GM23338 (cell line): ENCODE data around the gene ZNF609. TPM values are rescaled to one million over a fixed set of nuclear protein-coding genes. Genes with fewer than 3 reads are reported as not detected.

Source experiments
- ATAC-seq: fragments of 200-7000 bp; cut with Tn5 transposase; 3 replicates; pipeline ENCODE4 v1.9.1; 2020
- DNase-seq: peaks from one replicate; pipeline ENCODE4 v3.0.0-alpha.2; 2015; ENCODE audit warnings: low spot score
- H2AFZ ChIP-seq: fragments of 200-600 bp; sonication (generic); 2 replicates; pipeline ENCODE4 v1.8.0; 2016; ENCODE audit warnings: antibody characterized with exemption, mild to moderate bottlenecking, moderate library complexity
- H3F3A ChIP-seq: fragments of 200-600 bp; sonication (generic); replicated peaks from 2 replicates; pipeline ENCODE4 v1.8.0; 2017; ENCODE audit warnings: antibody characterized with exemption, mixed run types, low read depth
- H3K27ac ChIP-seq: fragments of 200-600 bp; sonication (generic); 2 replicates; pipeline ENCODE4 v1.6.1; 2016; ENCODE audit warnings: low read depth
- H3K27me3 ChIP-seq: fragments of 200-600 bp; sonication (generic); 2 replicates; pipeline ENCODE4 v1.8.0; 2016; ENCODE audit warnings: mild to moderate bottlenecking, mixed run types, moderate library complexity; ENCODE audit not compliant: insufficient read depth
- H3K36me3 ChIP-seq: fragments of 200-600 bp; sonication (generic); 2 replicates; pipeline ENCODE4 v1.8.0; 2016; ENCODE audit warnings: mild to moderate bottlenecking; ENCODE audit not compliant: insufficient read depth
- H3K4me1 ChIP-seq: fragments of 200-600 bp; sonication (generic); 2 replicates; pipeline ENCODE4 v1.8.0; 2016; ENCODE audit warnings: mild to moderate bottlenecking, moderate library complexity; ENCODE audit not compliant: insufficient read depth
- H3K4me2 ChIP-seq: fragments of 200-600 bp; sonication (generic); 2 replicates; pipeline ENCODE4 v1.7.1; 2017; ENCODE audit warnings: mixed run types
- H3K4me3 ChIP-seq: fragments of 200-600 bp; sonication (generic); 2 replicates; pipeline ENCODE4 v1.6.1; 2016; ENCODE audit warnings: mixed run types
- H3K79me2 ChIP-seq: fragments of 200-600 bp; sonication (generic); replicated peaks from 2 replicates; pipeline ENCODE4 v1.8.0; 2017; ENCODE audit warnings: mild to moderate bottlenecking; ENCODE audit not compliant: insufficient read depth
- H3K9me2 ChIP-seq: fragments of 200-600 bp; sonication (generic); 2 replicates; pipeline ENCODE4 v1.8.0; 2017; ENCODE audit not compliant: insufficient read depth
- H4K20me1 ChIP-seq: fragments of 200-600 bp; sonication (generic); replicated peaks from 2 replicates; pipeline ENCODE4 v1.8.0; 2017; ENCODE audit warnings: mild to moderate bottlenecking; ENCODE audit not compliant: insufficient read depth
- H3K27ac Mint-ChIP-seq: 2 replicates; pipeline ENCODE4 v1.8.0; 2020; ENCODE audit warnings: inconsistent platforms, mild to moderate bottlenecking, moderate library complexity, mixed read lengths
- H3K27me3 Mint-ChIP-seq: 3 replicates; pipeline ENCODE4 v1.8.0; 2022; ENCODE audit warnings: low read depth, mild to moderate bottlenecking, moderate library complexity, mixed read lengths, inconsistent platforms; ENCODE audit not compliant: insufficient read depth, poor library complexity
- H3K36me3 Mint-ChIP-seq: 3 replicates; pipeline ENCODE4 v1.8.0; 2021; ENCODE audit warnings: low read depth, mild to moderate bottlenecking, inconsistent platforms, moderate library complexity, mixed read lengths
- H3K4me1 Mint-ChIP-seq: 3 replicates; pipeline ENCODE4 v1.8.0; 2020; ENCODE audit warnings: mild to moderate bottlenecking, inconsistent platforms, mixed read lengths
- H3K4me3 Mint-ChIP-seq: 3 replicates; pipeline ENCODE4 v1.8.0; 2021; ENCODE audit warnings: moderate library complexity, mild to moderate bottlenecking, inconsistent platforms, mixed read lengths
- H3K9me3 Mint-ChIP-seq: 3 replicates; pipeline ENCODE4 v1.8.0; 2020; ENCODE audit warnings: moderate library complexity, mild to moderate bottlenecking, inconsistent platforms, mixed read lengths
- ETS1 ChIP-seq: IDR thresholded peaks from 2 replicates; pipeline ENCODE4 v1.6.1; 2016; ENCODE audit warnings: antibody characterized with exemption
- EZH2 ChIP-seq: fragments of 200-600 bp; sonication (generic); IDR thresholded peaks from one replicate; pipeline ENCODE4 v1.8.0; 2017; ENCODE audit warnings: antibody characterized with exemption, mild to moderate bottlenecking, low read depth; ENCODE audit not compliant: unreplicated experiment
- EZH2phosphoT487 ChIP-seq: fragments of 200-600 bp; sonication (generic); IDR thresholded peaks from one replicate; pipeline ENCODE4 v1.8.1; 2018; ENCODE audit warnings: antibody characterized with exemption; ENCODE audit not compliant: unreplicated experiment
- POLR2AphosphoS5 ChIP-seq: IDR thresholded peaks from 2 replicates; pipeline ENCODE4 v1.6.1; 2016; ENCODE audit warnings: antibody characterized with exemption, low read depth
- STAT1 ChIP-seq: IDR thresholded peaks from one replicate; pipeline ENCODE4 v1.6.1; 2016; ENCODE audit warnings: antibody characterized with exemption; ENCODE audit not compliant: unreplicated experiment
- ZNF114 ChIP-seq: fragments of 250-450 bp; sonication (Bioruptor Pico); IDR thresholded peaks from 2 replicates; pipeline ENCODE4 v1.5.0; 2020; ENCODE audit warnings: mild to moderate bottlenecking, moderate library complexity
- ZNF331 ChIP-seq: fragments of 250-450 bp; sonication (Bioruptor Pico); IDR thresholded peaks from 2 replicates; pipeline ENCODE4 v1.5.0; 2020; ENCODE audit warnings: low read depth, mild to moderate bottlenecking, moderate library complexity
- ZNF462 ChIP-seq: fragments of 250-450 bp; sonication (Bioruptor Pico); IDR thresholded peaks from 2 replicates; pipeline ENCODE4 v1.5.0; 2020; ENCODE audit warnings: mild to moderate bottlenecking, moderate library complexity
- polyA plus RNA-seq: library from polyadenylated mRNA; unstranded; fragments of >200 nt; fragmentation: Nextera tagmentation; extraction: Ambion mirVana; gene quantifications from 2 replicates; pipeline ENCODE4 v1.2.1, GENCODE V29; 2016
- total RNA-seq: library from RNA; depleted of rRNA; stranded (reverse); fragments of >200 nt; shearing (Covaris generic); gene quantifications from 2 replicates; pipeline ENCODE4 v1.2.3, GENCODE V29; 2014
- TF ChIP-seq, protein P1 (sequence below), 2 experiments: fragments of 200-600 bp in 1 of 2; sonication (generic) in 1 of 2; conservative IDR thresholded peaks; 2 replicates each; pipeline versions ENCODE4 v1.5.1 to v1.6.1; 2016 to 2017; ENCODE audit warnings: antibody characterized with exemption in 2 of 2, low read depth in 2 of 2, mild to moderate bottlenecking in 2 of 2, moderate library complexity in 1 of 2

ZNF609 gene
- total and polyA plus RNA-seq, 2 experiments from 2014 or later, result 26.4 to 40.2 TPM

GRCh38 chr15:64455961-64456371 lies 4.4 kb upstream of the ZNF609 start:
- Histone ChIP-seq H3K4me1 (peaks cover 24% of the 10 kb centered on the region), H3K27me3 (no peaks in the 10 kb centered on the region), H4K20me1 (no peaks in the 10 kb centered on the region), H2AFZ (no peak overlapping the region), H3K79me2 (no peaks in the 10 kb centered on the region), H3K27ac (no peak overlapping the region), H3F3A (no peaks in the 10 kb centered on the region), H3K4me3 (no peak overlapping the region), H3K4me2 (no peak overlapping the region), H3K36me3 (no peaks in the 10 kb centered on the region), H3K9me2 (no peaks in the 10 kb centered on the region)
- H3K4me1 Mint-ChIP-seq, result peaks cover 34% of the 10 kb centered on the region
- no peaks in the 10 kb centered on the region; the same call in 1 of the 3 replicates for H3K36me3 Mint-ChIP-seq
- H3K9me3 Mint-ChIP-seq, result no peaks in the 10 kb centered on the region
- H3K27ac Mint-ChIP-seq, result no peak overlapping the region
- peaks cover 2% of the 10 kb centered on the region for H3K27me3 Mint-ChIP-seq
- no peak for DNase-seq
- H3K4me3 Mint-ChIP-seq, result no peak overlapping the region
- no peak for ATAC-seq
- TF ChIP-seq, protein P1, sequence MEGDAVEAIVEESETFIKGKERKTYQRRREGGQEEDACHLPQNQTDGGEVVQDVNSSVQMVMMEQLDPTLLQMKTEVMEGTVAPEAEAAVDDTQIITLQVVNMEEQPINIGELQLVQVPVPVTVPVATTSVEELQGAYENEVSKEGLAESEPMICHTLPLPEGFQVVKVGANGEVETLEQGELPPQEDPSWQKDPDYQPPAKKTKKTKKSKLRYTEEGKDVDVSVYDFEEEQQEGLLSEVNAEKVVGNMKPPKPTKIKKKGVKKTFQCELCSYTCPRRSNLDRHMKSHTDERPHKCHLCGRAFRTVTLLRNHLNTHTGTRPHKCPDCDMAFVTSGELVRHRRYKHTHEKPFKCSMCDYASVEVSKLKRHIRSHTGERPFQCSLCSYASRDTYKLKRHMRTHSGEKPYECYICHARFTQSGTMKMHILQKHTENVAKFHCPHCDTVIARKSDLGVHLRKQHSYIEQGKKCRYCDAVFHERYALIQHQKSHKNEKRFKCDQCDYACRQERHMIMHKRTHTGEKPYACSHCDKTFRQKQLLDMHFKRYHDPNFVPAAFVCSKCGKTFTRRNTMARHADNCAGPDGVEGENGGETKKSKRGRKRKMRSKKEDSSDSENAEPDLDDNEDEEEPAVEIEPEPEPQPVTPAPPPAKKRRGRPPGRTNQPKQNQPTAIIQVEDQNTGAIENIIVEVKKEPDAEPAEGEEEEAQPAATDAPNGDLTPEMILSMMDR (conservative IDR thresholded peaks at IDR 0.05; ENCODE audit: low read depth in 2 of 2), result no peak
- no peak for TF ChIP-seq POLR2AphosphoS5

GRCh38 chr15:64456634-64457108 lies 3.7 kb upstream of the ZNF609 start:
- DNase-seq, result no peak
- Mint-ChIP-seq H3K4me1 (peaks cover 37% of the 10 kb centered on the region), H3K36me3 (no peaks in the 10 kb centered on the region; the same call in 1 of the 3 replicates), H3K27me3 (peaks cover 2% of the 10 kb centered on the region), H3K4me3 (no peak overlapping the region), H3K27ac (no peak overlapping the region), H3K9me3 (no peaks in the 10 kb centered on the region)
- H3K4me1 ChIP-seq, result peaks cover 25% of the 10 kb centered on the region
- no peak overlapping the region for H2AFZ ChIP-seq
- no peaks in the 10 kb centered on the region for H3K9me2 ChIP-seq
- H3F3A ChIP-seq, result peaks cover 5% of the 10 kb centered on the region; the same call in 1 of the 2 replicates
- no peaks in the 10 kb centered on the region for H3K27me3 ChIP-seq
- H3K27ac ChIP-seq, result no peak overlapping the region
- no peak overlapping the region for H3K4me3 ChIP-seq
- no peak for ATAC-seq
- H3K36me3 ChIP-seq, result no peaks in the 10 kb centered on the region
- no peaks in the 10 kb centered on the region for H4K20me1 ChIP-seq
- H3K79me2 ChIP-seq, result peaks cover 5% of the 10 kb centered on the region
- H3K4me2 ChIP-seq, result no peak overlapping the region
- TF ChIP-seq ZNF462 (CRISPR knock-in tag) (no peak), ETS1 (no peak), ZNF114 (CRISPR knock-in tag) (no peak), EZH2phosphoT487 (no peak), STAT1 (no peak), ZNF331 (CRISPR knock-in tag) (no peak), EZH2 (no peak)
- TF ChIP-seq, protein P1 (conservative IDR thresholded peaks at IDR 0.05; ENCODE audit: low read depth in 2 of 2), result no peak
